ENCODE measurements around the gene PLIN4. TPM values are rescaled to one million over a fixed set of nuclear protein-coding genes. Genes with fewer than 3 reads are reported as not detected.

The PLIN4 gene
- total and polyA plus RNA-seq, 2 donors from 2014 or later = 1.6 to 2.2 TPM

- Histone ChIP-seq H3K27me3 (ENCODE audit: control insufficient read depth, insufficient read depth, low read length) (no peaks in the 10 kb centered on the region), H3K9ac (ENCODE audit: low read length in 3 of 3) (no peak overlapping the region), H3K27ac (ENCODE audit: low read depth in 2 of 2, low read length in 2 of 2) (no peak overlapping the region), H3K4me3 (ENCODE audit: low read length in 3 of 3) (no peak overlapping the region), H3K4me1 (ENCODE audit: control insufficient read depth in 2 of 3, insufficient read depth in 2 of 3, low read depth in 1 of 3, low read length in 3 of 3) (peaks cover 0 to 2% (median 0%) of the 10 kb centered on the region in 3 donors), H3K36me3 (ENCODE audit: control insufficient read depth in 2 of 3, insufficient read depth in 3 of 3, low read length in 3 of 3) (no peaks in the 10 kb centered on the region), H3K9me3 (ENCODE audit: control insufficient read depth in 2 of 3, insufficient read depth in 1 of 3, low read length in 3 of 3) (no peaks in the 10 kb centered on the region)
- FAIRE-seq = no peak
- intact Hi-C loops (cut with DNase I) = no loop called here
- peak in 1 of 5 donors; percentile 43 for DNase-seq
- TF ChIP-seq CTCF (IDR thresholded peaks at IDR 0.05; ENCODE audit: borderline replicate concordance, extremely low read depth, insufficient read depth) = no peak
These were observed 20.3 kb upstream of the PLIN4 start for GRCh38 chr19:4538601-4538954.

GRCh38 chr19:4537953-4538600 lies 19.8 kb upstream of the PLIN4 start:
- no peak for TF ChIP-seq CTCF (IDR thresholded peaks at IDR 0.05; ENCODE audit: borderline replicate concordance, extremely low read depth, insufficient read depth)
- no peaks in the 10 kb centered on the region for H3K27me3 ChIP-seq (ENCODE audit: control insufficient read depth, insufficient read depth, low read length)
- no peaks in the 10 kb centered on the region for H3K9me3 ChIP-seq (ENCODE audit: control insufficient read depth in 2 of 3, insufficient read depth in 1 of 3, low read length in 3 of 3)
- DNase-seq = peak in 1 of 5 donors; percentile 41
- H3K9ac ChIP-seq (ENCODE audit: low read length in 3 of 3) = no peak overlapping the region
- no peak overlapping the region for H3K27ac ChIP-seq (ENCODE audit: low read depth in 2 of 2, low read length in 2 of 2)
- H3K36me3 ChIP-seq (ENCODE audit: control insufficient read depth in 2 of 3, insufficient read depth in 3 of 3, low read length in 3 of 3) = no peaks in the 10 kb centered on the region
- no peak for FAIRE-seq
- H3K4me1 ChIP-seq (ENCODE audit: control insufficient read depth in 2 of 3, insufficient read depth in 2 of 3, low read depth in 1 of 3, low read length in 3 of 3) = peaks cover 0 to 2% (median 0%) of the 10 kb centered on the region in 3 donors
- intact Hi-C loops (cut with DNase I) = no loop called here
- H3K4me3 ChIP-seq (ENCODE audit: low read length in 3 of 3) = no peak overlapping the region

GRCh38 chr19:4536798-4537197 lies 18.5 kb upstream of the PLIN4 start:
- no peak overlapping the region for H3K4me3 ChIP-seq (ENCODE audit: low read length in 3 of 3)
- H3K9ac ChIP-seq (ENCODE audit: low read length in 3 of 3) = no peak overlapping the region
- H3K4me1 ChIP-seq (ENCODE audit: control insufficient read depth in 2 of 3, insufficient read depth in 2 of 3, low read depth in 1 of 3, low read length in 3 of 3) = peaks cover 0 to 2% (median 0%) of the 10 kb centered on the region in 3 donors
- no peak overlapping the region for H3K27ac ChIP-seq (ENCODE audit: low read depth in 2 of 2, low read length in 2 of 2)
- FAIRE-seq = no peak
- intact Hi-C loops (cut with DNase I) = no loop called here
- no peaks in the 10 kb centered on the region for H3K27me3 ChIP-seq (ENCODE audit: control insufficient read depth, insufficient read depth, low read length)
- TF ChIP-seq CTCF (IDR thresholded peaks at IDR 0.05; ENCODE audit: borderline replicate concordance, extremely low read depth, insufficient read depth) = no peak
- peak in 3 of 5 donors; percentile 45 to 72 (median 69) for DNase-seq
- no peaks in the 10 kb centered on the region for H3K36me3 ChIP-seq (ENCODE audit: control insufficient read depth in 2 of 3, insufficient read depth in 3 of 3, low read length in 3 of 3)
- H3K9me3 ChIP-seq (ENCODE audit: control insufficient read depth in 2 of 3, insufficient read depth in 1 of 3, low read length in 3 of 3) = no peaks in the 10 kb centered on the region

Measured in kidney (tissue), 14 donors.